Stimulated activated CD4-positive, alpha-beta T cell treated with anti-CD3 and anti-CD28 coated beads, Interleukin-4, amount 100 ng/mL, for 1 hour (primary cell): Measurements from ENCODE around the gene LGALS12.

Experiments used
- DNase-seq: peaks from one replicate; pipeline ENCODE4 v3.0.0-alpha.2; 2020

The LGALS12 gene

GRCh38 chr11:63505857-63506528 is at the start of gene LGALS12:
LGALS12 (plus strand) TSS chr11:63506084; CDS start chr11:63506459, 375 bp downstream.
- DNase-seq: no peak

DNA sequence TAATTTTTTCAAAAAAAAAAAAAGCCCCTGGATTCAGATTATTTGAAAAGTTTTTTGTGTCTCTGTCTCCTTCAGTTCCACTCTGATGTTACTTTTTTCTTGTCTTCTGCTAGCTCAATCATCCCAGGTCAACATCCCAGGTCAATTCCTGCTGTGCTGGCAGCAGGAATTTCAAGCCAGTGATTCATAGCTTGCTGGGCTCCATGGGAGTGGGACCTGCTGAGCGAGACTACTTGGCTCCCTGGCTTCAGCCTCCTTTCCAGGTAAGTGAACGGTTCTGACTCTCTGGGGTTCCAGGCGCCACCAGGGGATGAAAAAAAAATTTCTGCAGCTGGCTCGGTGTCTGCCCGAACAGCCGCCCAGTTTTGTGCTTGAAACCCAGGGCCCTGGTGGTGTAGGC is 46.3 kb upstream of the LGALS12 start:
- DNase-seq: no peak

- DNase-seq: no peak
Observed at GRCh38 chr11:63462137-63462536, 43.7 kb upstream of the LGALS12 start.

DNA sequence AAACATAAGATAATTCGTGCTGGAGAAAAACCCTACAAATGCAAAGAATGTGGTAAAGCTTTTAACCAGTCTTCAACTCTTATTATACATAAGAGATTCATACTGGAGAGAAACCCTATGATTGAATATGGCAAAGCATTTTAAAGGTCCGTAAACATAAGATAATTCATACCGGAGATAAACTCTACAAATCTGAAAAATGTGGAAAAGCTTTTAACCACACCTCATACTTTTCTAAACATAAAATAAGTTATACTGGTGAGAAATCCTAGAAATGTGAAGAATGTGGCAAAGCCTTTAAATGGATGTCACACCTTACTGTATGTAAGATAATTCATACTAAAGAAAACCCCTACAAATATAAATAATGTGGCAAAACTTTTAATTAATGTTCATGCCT is 35.6 kb upstream of the LGALS12 start:
- no peak for DNase-seq

- DNase-seq: no peak
Observed at GRCh38 chr11:63472372-63472771, 33.5 kb upstream of the LGALS12 start.

- DNase-seq: no peak
Observed at GRCh38 chr11:63476618-63477017, 29.3 kb upstream of the LGALS12 start.

DNA sequence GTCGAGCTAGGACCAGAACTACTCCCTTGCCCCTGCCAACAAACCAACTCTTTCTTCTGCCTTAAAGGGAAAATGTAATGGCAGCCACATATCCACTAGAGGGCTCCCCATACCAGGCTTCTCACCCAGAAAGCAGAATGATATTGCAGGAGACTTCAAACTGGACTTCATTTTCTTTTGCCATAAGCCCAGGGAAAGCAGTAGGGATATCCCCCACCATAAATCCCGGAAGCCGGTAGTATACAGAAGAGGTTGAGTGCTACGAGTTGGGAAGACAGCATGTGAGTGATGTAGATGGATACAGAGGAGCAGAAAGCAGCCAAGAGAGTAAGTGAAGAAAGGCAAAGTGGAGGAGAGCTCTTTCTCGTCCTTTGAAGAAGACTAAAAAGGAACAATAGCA is 27.0 kb upstream of the LGALS12 start:
- DNase-seq: peak; percentile 13

DNA sequence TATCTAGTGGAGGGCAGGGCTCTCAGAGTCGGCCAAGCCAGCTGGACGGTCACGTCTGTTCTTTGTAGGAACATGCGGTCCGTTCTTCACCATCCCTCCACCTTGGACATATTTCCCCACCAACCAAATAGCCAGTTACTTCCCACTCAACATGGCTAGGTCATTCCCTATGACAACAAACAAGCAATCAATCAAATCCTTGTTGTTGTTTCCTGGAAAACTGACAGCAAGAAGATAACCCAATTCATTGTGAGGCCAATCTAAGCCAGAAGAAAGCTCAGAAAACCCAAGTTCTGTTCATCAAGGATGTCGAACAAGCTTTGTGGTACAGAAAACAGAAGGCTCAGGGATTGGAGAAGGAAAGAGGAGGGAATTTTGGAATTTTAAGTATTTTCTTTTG is 25.8 kb upstream of the LGALS12 start:
- DNase-seq: no peak

DNA sequence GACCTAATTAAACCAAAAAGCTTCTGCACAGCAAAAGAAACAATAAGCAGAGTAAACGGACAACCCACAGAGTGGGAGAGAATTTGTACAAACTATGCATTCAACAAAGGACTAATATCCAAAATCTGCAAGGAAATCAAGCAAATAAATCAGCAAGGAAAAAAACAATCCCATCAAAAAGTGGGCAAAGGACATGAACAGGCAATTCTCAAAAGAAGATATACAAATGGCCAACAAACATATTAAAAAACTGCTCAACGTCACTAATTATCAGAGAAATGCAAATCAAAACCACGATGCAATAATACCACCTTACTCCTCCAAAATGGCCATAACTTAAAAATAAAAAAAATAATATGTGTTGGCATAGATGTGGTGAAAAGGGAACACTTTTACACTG is 20.1 kb upstream of the LGALS12 start:
- no peak for DNase-seq

GRCh38 chr11:63488789-63489188 is 17.1 kb upstream of the LGALS12 start:
- no peak for DNase-seq

DNA sequence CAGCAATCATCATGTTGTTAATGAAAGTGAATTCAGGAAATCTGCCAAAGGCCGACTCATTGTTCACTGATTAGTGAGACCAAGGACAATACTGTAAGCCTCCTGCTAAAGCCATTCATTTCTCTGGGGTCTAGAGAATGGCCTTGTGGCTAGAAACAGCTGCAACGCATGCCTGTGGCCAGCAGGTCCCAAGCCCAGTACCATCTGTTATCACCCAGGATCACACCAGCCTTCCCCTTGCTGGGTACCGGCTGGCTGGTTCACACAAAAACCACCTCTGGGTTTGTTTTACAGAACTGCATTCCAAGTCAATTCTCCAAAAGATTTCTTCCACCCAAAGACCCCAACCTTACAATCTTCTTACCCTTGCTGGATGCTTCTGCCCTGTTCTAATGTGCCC is 16.0 kb upstream of the LGALS12 start:
- DNase-seq: no peak

DNA sequence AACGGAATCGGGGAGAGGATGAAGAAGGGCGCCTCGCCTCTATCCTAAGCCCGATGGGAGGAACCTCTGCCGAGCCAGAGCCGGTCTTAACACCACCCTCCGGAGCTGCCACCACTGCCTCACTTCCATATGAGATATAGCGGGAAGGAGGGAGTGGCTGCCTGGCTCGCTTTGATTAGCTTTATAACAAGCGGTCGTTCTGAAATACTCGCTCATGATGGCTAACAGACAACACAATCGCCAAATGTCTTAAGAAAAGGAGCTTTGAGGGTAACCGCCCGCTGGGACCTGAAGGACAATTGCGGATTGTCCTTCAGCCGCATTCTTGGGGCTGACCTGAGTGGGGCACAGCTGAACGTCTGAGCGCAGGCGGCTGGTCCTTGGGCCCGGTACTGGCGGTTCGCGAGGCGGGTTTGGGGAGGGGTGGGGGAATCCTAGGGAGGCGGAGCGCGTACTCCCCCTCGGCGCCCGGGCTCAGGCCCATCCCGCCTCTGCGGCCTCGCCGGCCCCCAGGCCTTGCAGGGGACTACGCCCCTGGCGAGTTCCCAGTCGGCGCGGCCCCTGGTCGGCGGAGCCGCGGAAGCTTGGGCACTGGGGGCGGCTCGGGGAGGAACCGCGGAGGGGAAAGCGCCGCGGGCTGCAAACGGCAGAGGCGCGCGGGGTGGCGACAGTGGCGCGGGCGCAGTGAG is 15.2 kb upstream of the LGALS12 start, which contains the start of gene PLAAT5:
PLAAT5 (minus strand) TSS at position 617 of the 689 bp plus-strand sequence; CDS start at position 484, 133 bp downstream.
- peak; percentile 30 for DNase-seq

DNA sequence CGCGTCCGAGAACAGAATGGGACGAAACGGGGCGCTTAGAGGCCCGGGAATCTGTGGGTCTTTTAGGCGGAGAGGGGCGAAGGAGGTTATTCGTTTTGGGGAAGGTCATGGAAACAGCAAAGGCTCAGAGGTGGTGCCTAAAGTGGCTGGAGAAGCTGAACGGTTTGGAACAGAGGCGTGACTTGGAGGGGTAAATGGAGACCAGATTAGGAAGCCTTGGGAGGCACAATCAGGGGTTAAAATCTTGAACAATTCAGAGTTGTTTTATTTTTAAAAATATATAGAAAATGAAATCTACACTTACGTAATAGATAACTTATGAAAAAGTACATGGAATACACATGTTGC is 14.7 kb upstream of the LGALS12 start:
- DNase-seq: no peak

GRCh38 chr11:63491636-63492372 is 14.1 kb upstream of the LGALS12 start:
- DNase-seq: no peak

- DNase-seq: no peak
Observed at GRCh38 chr11:63492441-63492840, 13.4 kb upstream of the LGALS12 start.

- no peak for DNase-seq
Observed at GRCh38 chr11:63493127-63493526, 12.8 kb upstream of the LGALS12 start.

DNA sequence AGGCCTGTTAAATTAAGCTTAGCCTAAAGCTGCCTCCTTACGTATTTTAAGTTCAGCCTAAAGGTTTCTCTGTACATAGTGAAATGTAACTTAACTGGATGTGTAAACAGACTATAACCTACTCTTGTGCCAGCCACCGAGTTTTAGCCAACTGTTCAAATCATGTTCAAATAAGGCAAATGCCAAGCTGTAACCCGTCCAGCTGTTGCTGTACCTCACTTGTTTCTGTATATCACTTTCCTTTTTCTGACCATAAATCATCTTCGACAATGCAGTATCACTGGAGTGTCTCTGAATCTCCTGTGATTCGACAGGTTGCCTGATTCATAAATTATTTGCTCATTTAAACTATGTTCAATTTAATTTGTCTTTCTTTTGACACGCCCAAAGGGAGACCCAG is 10.9 kb upstream of the LGALS12 start:
- DNase-seq: no peak

DNA sequence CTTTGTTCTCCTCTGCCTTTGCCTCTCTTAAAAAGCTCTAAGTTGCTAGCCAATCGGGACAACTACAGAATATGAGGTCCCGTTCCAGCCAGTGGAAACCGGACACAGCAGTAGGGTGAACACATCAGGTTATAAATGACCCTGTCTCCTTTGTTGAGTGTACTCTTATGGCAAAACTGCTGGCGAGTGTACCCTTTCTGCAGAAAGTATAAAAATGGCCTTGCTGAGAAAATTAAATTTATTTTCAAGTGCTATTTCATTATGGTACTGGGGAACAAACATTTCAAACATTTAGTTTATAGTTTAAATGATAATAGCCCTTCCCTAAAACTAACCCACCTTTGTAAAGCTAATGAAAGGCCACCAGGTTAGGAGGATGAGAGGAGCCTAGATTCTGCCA is 6.0 kb upstream of the LGALS12 start:
- no peak for DNase-seq

GRCh38 chr11:63501236-63501635 is 4.6 kb upstream of the LGALS12 start:
- DNase-seq: no peak

DNA sequence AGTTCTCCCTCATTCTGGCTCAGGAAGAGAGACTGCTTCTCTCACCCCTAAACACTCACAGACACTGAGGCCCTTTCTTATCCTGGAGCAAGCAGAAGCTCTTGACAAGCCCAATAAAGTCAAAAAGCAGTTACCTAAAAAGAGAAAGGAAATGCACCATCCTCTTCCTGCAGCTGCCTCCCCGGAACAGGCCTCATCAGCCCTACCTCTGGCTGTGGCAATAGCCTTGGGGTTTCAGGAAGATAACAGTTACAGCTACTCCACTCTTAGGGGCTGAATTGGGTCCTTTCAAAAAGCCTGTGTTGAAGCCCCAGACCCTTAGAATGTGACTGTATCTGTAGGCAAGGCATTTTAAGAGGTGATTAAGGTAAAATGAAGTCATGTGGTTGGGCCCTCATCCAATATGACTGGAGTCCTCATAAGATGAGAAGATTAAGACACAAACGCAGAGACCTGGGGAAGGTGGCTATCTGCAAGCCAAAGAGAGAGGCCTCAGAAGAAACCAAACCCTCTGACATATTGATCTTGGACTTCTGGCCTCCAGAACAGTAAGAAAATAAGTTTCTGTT is 3.5 kb upstream of the LGALS12 start:
- no peak for DNase-seq

- no peak for DNase-seq
Observed at GRCh38 chr11:63503492-63503891, 2.4 kb upstream of the LGALS12 start.

DNA sequence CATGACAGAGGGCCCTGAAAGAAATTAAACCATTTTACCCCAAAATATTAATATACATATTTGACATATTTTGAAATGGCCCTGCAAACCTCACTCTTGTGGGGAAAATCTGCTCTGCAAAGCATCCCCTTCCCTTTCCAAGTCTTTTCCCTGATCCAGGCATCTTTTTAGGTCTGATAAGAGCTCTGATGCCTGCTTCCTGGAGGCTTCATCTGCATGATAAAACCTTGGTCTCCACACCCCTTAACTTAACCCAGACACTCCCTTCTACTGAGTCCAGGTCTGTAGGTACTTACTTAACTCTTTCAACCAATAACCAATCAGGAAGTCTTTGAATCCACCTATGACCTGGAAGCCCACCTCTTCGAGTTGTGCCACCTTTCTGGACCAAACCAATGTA is 1.8 kb upstream of the LGALS12 start:
- no peak for DNase-seq

DNA sequence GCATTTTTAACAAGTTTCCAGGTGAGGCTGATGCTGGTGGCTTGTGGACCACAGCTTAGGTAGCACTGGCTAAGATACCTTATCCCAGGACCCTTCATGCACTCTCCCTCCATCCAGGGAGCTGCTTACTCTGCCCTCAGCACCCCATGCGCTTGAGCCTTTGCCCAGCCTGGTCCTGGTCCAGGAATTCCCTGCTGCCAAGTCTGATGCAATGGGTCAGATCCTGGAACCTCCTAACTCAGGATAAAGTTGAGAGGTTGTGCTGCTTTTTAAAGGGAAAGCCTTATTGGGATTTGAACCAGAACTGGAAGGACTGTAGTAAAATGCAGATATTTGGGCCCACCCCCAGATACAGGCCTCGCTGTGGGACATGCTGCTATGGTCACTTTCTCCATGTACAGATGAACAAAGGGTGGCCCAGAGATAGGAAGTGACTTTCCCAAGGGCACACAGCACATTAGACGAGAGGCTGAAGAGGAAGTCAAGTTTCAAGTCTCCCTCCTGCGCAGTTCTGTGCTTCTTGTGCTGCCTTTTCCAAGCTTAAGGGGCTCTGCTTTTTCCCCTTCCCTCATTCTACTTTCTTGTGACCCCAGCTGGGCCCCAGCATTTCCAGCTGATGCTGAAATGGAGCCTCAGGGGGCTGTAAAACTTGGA is 824 bp upstream of the LGALS12 start:
- no peak for DNase-seq
